Esophagus (tissue), 2 donors: ENCODE data around the gene CLC. TPM values are rescaled to one million over a fixed set of nuclear protein-coding genes. Genes with fewer than 3 reads are reported as not detected.
"Not testable (repeated sequence)": the region's sequence is repeated elsewhere in the genome, so short reads cannot be mapped to it uniquely, and the experiment has no call there.

Experiments
- H3K27ac ChIP-seq, 2 donors: one replicate each; pipeline ENCODE4 v1.5.1; 2013; ENCODE audit warnings: low read depth in 2 of 2, mild to moderate bottlenecking in 2 of 2, inconsistent platforms in 1 of 2, low read length in 1 of 2, moderate library complexity in 1 of 2
- H3K27me3 ChIP-seq, 2 donors: one replicate each; pipeline ENCODE4 v1.6.1; 2013; ENCODE audit warnings: low read length in 2 of 2, control low read depth in 1 of 2, mild to moderate bottlenecking in 1 of 2; ENCODE audit not compliant: insufficient read depth in 2 of 2, control insufficient read depth in 1 of 2
- H3K36me3 ChIP-seq, 2 donors: one replicate each; pipeline ENCODE4 v1.6.1; 2013; ENCODE audit warnings: low read length in 1 of 2; ENCODE audit not compliant: control insufficient read depth in 2 of 2, insufficient read depth in 2 of 2
- H3K4me1 ChIP-seq, 2 donors: one replicate each; pipeline ENCODE4 v1.6.1; 2013; ENCODE audit warnings: low read length in 1 of 2; ENCODE audit not compliant: control insufficient read depth in 2 of 2, insufficient read depth in 2 of 2
- H3K4me3 ChIP-seq, 2 donors: one replicate each; pipeline ENCODE4 v1.5.1; 2013; ENCODE audit warnings: low read length in 2 of 2, mild to moderate bottlenecking in 2 of 2, low read depth in 1 of 2, moderate library complexity in 1 of 2
- H3K9me3 ChIP-seq, 2 donors: one replicate each; pipeline ENCODE4 v1.6.1; 2013; ENCODE audit warnings: mild to moderate bottlenecking in 2 of 2, low read depth in 1 of 2, low read length in 1 of 2, moderate library complexity in 1 of 2; ENCODE audit not compliant: control insufficient read depth in 2 of 2, insufficient read depth in 1 of 2
- WGBS, 2 donors: extraction: QIAGEN DNeasy Blood & Tissue Kit; methylation state at CpG; one replicate each; pipeline ENCODE4 v1.1.7; 2013; 5-methylcytosine and 5-hydroxymethylcytosine counted together
- polyA plus RNA-seq, 2 donors: library from polyadenylated mRNA; stranded (reverse); fragments of 200-250 nt; gene quantifications; one replicate each; pipeline ENCODE4 v1.2.3, GENCODE V29; 2013
- donor health status: healthy with polysubstance abuse.
- donor health status: Bipolar disorder and iron deficiency.

The CLC gene
- not detected for polyA plus RNA-seq

DNA sequence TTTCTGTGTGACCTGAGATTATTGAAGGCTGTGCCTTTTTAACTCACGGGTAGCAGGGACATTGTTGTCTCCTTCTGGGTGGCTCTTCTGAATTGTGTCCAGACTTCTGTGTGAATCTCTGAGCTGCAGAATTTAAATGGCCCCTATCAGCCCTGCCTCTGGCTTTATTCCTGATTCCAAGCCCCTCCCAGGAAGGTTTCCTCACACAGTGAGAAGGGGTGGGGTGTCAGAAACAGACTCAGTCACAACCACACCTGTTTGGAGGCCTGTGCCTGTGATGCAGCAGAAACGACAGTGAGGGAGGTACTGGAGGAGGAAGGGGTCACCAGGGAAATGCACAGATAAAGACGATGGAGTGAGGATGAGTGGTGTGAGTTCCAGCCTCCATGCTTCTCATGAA is at the start of gene CLC:
CLC (minus strand) TSS at position 139 of the 400 bp plus-strand sequence; CDS start at position 62, 77 bp downstream.
- Histone ChIP-seq H3K27ac (no peak within 1 kb of the TSS), H3K9me3 (no peaks in the 10 kb centered on the region)

DNA sequence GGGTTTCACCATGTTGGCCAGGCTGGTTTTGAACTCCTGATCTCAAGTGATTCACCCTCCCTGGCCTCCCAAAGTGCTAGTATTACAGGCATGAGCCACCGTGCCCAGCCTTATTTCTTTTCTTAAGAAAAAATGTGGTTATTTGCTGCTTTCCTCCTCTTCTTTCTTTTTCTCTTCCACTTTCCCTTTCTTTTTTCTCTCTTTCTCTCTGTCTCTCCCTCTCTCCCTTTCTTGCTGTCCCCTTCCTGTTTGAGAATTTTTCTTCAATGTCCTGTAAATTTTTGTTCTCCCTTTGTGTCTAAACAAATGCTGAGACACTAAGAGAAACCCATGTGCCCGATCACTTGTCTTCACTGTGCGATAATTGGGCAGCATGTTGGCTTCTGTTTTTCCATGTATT is 43.1 kb upstream of the CLC start:
- WGBS, 2 donors, result 83 to 88% methylated on average over 3 of the region's 3 CpGs

More for the DNA sequence above, at the start of gene CLC:
- WGBS, 2 donors, result 35 to 45% methylated on average over 3 of the region's 3 CpGs
- H3K36me3 ChIP-seq, result no peaks in the 10 kb centered on the region
- H3K4me1 ChIP-seq, result no peaks in the 10 kb centered on the region
- H3K27me3 ChIP-seq, result no peaks in the 10 kb centered on the region
- no peak within 1 kb of the TSS for H3K4me3 ChIP-seq

DNA sequence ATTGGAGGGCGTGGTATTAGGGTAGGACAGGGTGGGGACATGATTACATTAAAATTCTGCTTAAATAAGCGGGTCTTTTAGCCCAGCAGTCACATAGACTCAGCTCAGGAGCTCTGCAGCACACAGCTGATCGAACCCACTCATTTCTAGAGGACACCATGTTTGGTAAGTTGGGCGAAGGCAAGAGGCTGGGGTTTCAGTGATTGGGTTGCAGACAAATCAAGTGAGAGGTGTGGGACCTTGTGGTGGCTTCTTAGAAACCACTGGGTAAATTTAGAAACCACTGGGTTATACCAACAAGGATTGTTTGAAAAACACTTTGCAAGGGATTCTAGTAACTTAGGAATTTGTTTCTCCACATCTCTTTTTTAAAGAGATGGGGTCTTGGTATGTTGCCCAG is 40.9 kb upstream of the CLC start, which contains the start of gene LEUTX:
LEUTX (plus strand) TSS at position 92 of the 400 bp plus-strand sequence; CDS start at position 159, 67 bp downstream.
- no peaks in the 10 kb centered on the region for H3K9me3 ChIP-seq
- H3K36me3 ChIP-seq, result no peaks in the 10 kb centered on the region
- no peaks in the 10 kb centered on the region for H3K4me1 ChIP-seq
- no peak within 1 kb of the TSS for H3K27ac ChIP-seq
- H3K4me3 ChIP-seq, result no peak within 1 kb of the TSS
- peaks cover 2 to 4% of the 10 kb centered on the region in 2 donors for H3K27me3 ChIP-seq
- 63 to 73% methylated on average over 4 of the region's 4 CpGs for WGBS, 2 donors

More for the DNA sequence above, 43.1 kb upstream of the CLC start:
- Histone ChIP-seq H3K27me3 (peaks cover 0 to 4% of the 10 kb centered on the region in 2 donors), H3K36me3 (no peaks in the 10 kb centered on the region), H3K4me3 (no peak overlapping the region), H3K9me3 (no peaks in the 10 kb centered on the region), H3K27ac (no peak overlapping the region), H3K4me1 (no peaks in the 10 kb centered on the region)

DNA sequence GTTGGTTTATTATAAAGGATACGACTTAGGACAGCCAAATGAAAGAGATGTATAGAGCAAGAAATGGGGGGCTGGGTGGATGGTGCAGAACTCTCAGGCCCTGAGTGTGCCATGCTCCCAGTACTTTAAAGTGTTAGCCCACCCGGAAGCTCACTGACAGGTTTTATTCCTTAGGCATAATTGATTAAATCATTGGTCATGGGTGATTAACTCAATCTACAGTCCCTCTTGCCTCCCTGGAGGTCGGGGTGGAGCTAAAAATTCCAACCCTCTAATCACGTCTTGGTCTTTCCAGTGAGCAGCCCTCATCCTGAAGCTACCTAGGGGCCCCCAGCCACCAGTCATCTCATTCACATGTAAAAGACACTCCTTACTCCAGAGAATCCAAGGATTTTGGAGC is 31.0 kb upstream of the CLC start:
- peaks cover 0 to 3% of the 10 kb centered on the region in 2 donors for H3K9me3 ChIP-seq
- H3K4me1 ChIP-seq, result no peaks in the 10 kb centered on the region
- no peak overlapping the region for H3K27ac ChIP-seq
- peaks cover 0 to 3% of the 10 kb centered on the region in 2 donors for H3K27me3 ChIP-seq
- WGBS, 2 donors, result 50 to 51% methylated on average over 4 of the region's 4 CpGs
- H3K4me3 ChIP-seq, result no peak overlapping the region
- no peaks in the 10 kb centered on the region for H3K36me3 ChIP-seq

DNA sequence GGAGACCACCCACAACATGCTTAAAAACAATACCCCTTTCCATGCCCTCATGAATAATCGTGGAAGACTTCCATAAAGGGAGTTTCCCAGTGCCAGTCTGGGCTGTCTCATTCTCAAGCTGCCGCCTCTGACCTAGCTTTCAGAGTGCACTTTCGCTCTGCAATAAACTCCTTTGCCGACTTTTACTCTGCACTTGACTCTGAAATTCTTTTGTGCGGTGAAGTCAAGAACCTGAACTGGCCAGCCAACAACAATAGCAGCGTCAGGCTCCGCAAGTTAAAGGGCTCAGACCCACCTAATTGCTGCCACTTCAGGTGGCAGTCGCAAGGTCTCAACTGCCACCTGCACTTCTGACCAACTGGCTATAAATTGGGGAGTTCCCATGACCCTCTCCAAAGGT is 30.5 kb upstream of the CLC start:
- 72 to 76% methylated on average over 8 of the region's 8 CpGs for WGBS, 2 donors
- Histone ChIP-seq H3K9me3 (peaks cover 0 to 3% of the 10 kb centered on the region in 2 donors), H3K27ac (no peak overlapping the region), H3K36me3 (no peaks in the 10 kb centered on the region), H3K27me3 (peaks cover 0 to 3% of the 10 kb centered on the region in 2 donors), H3K4me3 (no peak overlapping the region), H3K4me1 (no peaks in the 10 kb centered on the region)

DNA sequence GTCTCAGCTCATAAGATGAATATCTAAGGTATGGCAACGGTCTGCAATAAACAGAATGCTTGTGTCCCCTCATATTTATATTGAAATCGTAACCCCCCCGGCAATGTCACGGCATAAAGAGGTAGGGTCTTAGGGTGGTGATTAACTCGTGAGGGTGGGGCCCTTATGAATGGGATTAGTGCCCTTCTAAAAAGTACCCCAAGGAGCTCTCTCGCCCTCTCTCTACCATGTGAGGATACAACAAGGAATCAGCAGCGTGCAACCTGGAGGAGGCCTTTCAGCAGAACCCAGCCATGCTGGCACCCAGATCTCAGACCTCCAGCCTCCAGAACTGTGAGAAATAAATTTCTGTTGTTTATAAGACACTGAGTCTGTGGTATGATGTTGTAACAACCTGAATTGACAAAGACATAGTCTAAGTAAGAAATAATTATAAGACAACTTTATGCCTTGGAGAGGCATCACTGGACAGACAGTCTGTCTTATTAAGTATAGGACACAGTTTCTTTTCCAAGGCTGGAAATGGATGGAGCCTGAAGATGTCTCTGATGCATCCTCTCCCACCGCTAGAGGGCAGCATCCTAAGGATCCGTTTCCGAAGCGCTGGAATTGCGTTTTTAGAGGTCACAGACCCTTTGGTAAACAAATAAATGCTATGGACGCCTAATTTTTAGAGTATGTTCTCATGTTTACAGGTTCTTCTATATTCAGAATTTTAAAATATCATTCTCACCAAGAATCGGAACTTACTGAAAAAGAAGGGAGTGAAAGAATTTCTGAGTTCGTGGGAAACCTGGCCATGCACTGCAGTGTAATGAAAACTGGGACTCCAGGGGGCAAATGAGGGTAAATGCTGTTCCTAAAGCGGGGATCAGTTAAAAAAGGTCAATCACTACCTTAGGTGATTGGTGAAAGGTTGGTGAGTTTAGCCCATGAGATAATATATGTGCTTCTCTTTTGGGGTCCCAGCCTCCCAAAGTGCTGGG is 27.6 kb upstream of the CLC start:
- H3K27me3 ChIP-seq, result peaks cover 0 to 5% of the 10 kb centered on the region in 2 donors
- H3K9me3 ChIP-seq, result peaks cover 0 to 3% of the 10 kb centered on the region in 2 donors
- H3K4me3 ChIP-seq, result no peak overlapping the region
- H3K36me3 ChIP-seq, result no peaks in the 10 kb centered on the region
- 44 to 48% methylated on average over 16 of the region's 16 CpGs for WGBS, 2 donors
- H3K27ac ChIP-seq, result no peak overlapping the region
- H3K4me1 ChIP-seq, result no peaks in the 10 kb centered on the region

DNA sequence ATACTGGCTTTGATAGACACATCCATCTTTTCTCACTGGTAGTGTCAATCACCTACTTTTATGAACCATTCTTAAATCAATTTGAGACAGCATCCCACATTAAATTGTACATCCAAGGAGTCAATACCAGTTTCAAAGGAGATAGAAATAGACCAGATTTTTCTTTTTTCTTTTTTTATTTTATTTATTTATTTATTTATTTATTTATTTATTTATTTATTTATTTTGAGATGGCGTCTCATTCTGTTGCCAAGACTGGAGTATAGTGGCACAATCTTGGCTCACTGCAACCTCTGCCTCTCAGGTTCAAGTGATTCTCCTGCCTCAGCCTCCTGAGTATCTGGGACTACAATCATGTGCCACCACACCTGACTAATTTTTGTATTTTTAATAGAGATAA is 24.0 kb upstream of the CLC start:
- not testable (repeated sequence) for H3K27ac ChIP-seq, H3K4me3 ChIP-seq, H3K36me3 ChIP-seq, H3K4me1 ChIP-seq, H3K9me3 ChIP-seq, H3K27me3 ChIP-seq
- WGBS, 2 donors, result 92 to 97% methylated on average over 1 of the region's 1 CpG

DNA sequence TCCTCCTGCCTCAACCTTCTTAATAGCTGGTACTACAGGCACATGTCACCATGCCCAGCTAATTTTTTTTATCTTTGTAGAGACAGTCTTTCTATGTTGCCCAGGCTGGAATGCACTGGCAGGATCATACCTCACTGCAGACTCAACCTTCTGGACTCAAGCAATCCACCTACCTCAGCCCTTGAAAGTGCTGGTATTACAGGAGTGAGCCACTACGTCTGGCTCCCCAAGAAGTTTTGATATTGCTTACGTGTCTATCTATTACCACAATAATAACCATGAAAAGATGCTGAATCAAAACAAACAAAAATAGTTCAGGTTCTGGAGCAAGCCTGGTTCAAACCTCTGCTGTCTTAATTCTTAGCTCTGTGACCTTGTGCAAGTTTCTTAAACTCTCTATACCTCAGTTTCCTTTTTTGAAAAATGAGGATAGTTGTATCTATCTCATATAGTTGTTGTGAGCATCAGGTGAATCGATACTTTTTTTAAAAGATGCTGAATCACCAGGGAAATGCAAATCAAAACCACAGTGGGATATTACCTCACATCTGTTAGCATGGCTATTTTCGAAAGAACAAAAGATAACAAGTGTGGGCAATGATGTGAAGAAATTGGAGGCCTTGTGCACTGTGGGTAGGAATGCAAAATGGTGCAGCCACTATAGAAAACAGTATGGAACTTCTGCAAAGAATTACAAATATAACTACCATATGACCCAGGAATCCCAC is 21.8 kb upstream of the CLC start:
- H3K27me3 ChIP-seq, result peaks cover 0 to 2% of the 10 kb centered on the region in 2 donors
- WGBS, 2 donors, result 60 to 64% methylated on average over 4 of the region's 4 CpGs
- no peaks in the 10 kb centered on the region for H3K36me3 ChIP-seq
- no peak overlapping the region for H3K27ac ChIP-seq
- H3K9me3 ChIP-seq, result no peaks in the 10 kb centered on the region
- no peaks in the 10 kb centered on the region for H3K4me1 ChIP-seq
- H3K4me3 ChIP-seq, result no peak overlapping the region

DNA sequence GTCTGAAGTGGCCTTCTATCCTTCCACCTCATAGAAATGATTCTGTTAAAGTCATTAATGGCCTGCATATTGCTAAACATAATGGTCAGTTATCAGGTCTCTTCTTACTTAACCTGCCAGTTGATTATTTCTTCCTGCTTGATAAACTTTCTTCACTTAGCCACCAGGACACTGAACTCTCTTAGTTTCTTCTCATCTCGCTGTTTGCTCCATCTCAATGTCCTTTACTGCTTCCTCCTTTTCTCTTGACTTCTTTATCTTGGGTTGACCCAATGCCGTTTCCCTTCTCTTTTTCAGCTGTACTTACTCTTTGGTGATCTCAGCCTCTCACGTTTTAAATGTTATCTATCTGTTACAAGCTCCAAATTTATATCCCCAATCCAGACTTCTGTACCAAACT is 17.1 kb upstream of the CLC start:
- Histone ChIP-seq H3K4me3 (no peak overlapping the region), H3K27me3 (no peaks in the 10 kb centered on the region), H3K36me3 (no peaks in the 10 kb centered on the region), H3K9me3 (no peaks in the 10 kb centered on the region), H3K4me1 (no peaks in the 10 kb centered on the region), H3K27ac (no peak overlapping the region)
- WGBS, 2 donors, result 59 to 67% methylated on average over 3 of the region's 3 CpGs
